Cardiac muscle cell (in vitro differentiated cells and primary cell): Measurements from ENCODE around the gene LYSMD3. TPM values are rescaled to one million over a fixed set of nuclear protein-coding genes. Genes with fewer than 3 reads are reported as not detected.

Experiments used
- DNase-seq, 2 donors: peaks; one replicate each; pipeline versions ENCODE4 v3.0.0 to v3.0.0-alpha.2; 2010 to 2017; ENCODE audit warnings: low read depth in 1 of 2, low spot score in 1 of 2
- H3K27ac ChIP-seq: fragments of 200-600 bp; sonication (generic); 2 replicates; pipeline ENCODE4 v1.5.1; 2016
- H3K27me3 ChIP-seq: fragments of 200-600 bp; sonication (generic); 2 replicates; pipeline ENCODE4 v1.6.0; 2016; ENCODE audit warnings: control low read depth
- H3K36me3 ChIP-seq: fragments of 200-600 bp; sonication (generic); 2 replicates; pipeline ENCODE4 v1.5.1; 2016; ENCODE audit warnings: control low read depth
- H3K4me1 ChIP-seq: fragments of 200-600 bp; sonication (generic); 2 replicates; pipeline ENCODE4 v1.8.1; 2017; ENCODE audit warnings: low read depth, mild to moderate bottlenecking, mixed run types
- H3K4me3 ChIP-seq: fragments of 200-600 bp; sonication (generic); 2 replicates; pipeline ENCODE4 v1.5.1; 2016; ENCODE audit warnings: mild to moderate bottlenecking
- H3K9me3 ChIP-seq: fragments of 200-600 bp; sonication (generic); 2 replicates; pipeline ENCODE4 v1.5.1; 2017; ENCODE audit warnings: low read depth, mild to moderate bottlenecking, control low read depth
- polyA plus RNA-seq: library from polyadenylated mRNA; unstranded; fragments of >200 nt; fragmentation: Nextera tagmentation; extraction: Ambion mirVana; gene quantifications from 2 replicates; pipeline ENCODE4 v1.2.1, GENCODE V29; 2016
- total RNA-seq: library from RNA; depleted of rRNA; stranded (reverse); fragments of >200 nt; gene quantifications from 2 replicates; pipeline ENCODE4 v1.2.3, GENCODE V29; 2016
- TF ChIP-seq, protein P1 (sequence below): IDR thresholded peaks from 2 replicates; pipeline ENCODE4 v1.5.1; 2012; ENCODE audit warnings: low read depth, mild to moderate bottlenecking, low read length

Gene LYSMD3
- total and polyA plus RNA-seq, 2 experiments from 2014 or later = 9.0 to 10.9 TPM

DNA sequence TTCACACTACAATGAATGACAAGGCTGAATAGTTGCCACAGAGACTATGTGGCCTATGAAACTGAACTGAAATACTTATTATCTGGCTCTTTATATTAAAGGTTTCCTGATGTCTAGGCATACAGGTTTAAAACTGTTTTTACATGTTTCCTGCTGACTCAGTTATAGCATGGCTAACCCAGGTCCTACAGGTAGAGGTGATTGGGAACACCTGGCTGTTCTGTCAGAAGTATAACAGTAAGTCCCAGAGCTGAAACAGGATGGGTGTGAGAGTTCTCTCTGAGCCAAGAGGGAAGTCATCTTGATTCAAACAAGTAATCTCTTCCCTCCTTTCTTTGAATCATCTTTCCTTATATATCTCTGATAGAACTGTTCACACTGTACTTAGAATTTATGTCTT lies 24.3 kb upstream of the LYSMD3 start:
- Histone ChIP-seq H3K27me3 (peaks cover 28% of the 10 kb centered on the region), H3K27ac (no peak overlapping the region)
- TF ChIP-seq, protein P1, sequence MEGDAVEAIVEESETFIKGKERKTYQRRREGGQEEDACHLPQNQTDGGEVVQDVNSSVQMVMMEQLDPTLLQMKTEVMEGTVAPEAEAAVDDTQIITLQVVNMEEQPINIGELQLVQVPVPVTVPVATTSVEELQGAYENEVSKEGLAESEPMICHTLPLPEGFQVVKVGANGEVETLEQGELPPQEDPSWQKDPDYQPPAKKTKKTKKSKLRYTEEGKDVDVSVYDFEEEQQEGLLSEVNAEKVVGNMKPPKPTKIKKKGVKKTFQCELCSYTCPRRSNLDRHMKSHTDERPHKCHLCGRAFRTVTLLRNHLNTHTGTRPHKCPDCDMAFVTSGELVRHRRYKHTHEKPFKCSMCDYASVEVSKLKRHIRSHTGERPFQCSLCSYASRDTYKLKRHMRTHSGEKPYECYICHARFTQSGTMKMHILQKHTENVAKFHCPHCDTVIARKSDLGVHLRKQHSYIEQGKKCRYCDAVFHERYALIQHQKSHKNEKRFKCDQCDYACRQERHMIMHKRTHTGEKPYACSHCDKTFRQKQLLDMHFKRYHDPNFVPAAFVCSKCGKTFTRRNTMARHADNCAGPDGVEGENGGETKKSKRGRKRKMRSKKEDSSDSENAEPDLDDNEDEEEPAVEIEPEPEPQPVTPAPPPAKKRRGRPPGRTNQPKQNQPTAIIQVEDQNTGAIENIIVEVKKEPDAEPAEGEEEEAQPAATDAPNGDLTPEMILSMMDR = no peak

DNA sequence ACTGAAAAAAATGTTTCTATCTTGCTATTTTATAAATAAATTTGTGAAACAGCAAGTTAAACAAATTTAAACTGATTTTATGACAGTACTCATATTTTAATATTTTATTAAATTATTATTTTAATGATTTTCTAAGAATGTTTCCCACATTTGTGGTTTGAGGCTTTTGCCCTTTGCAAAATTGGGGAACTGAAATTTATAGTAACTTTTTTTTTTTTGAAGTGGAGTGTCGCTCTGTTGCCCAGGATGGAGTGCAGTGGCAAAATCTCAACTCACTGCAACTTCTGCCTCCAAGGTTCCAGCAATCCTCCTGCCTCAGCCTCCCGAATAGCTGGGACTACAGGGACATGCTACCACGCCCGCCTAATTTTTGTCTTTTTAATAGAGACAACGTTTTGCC lies 22.0 kb upstream of the LYSMD3 start:
- H3K4me3 ChIP-seq = no peak overlapping the region
- H3K36me3 ChIP-seq = no peaks in the 10 kb centered on the region
- TF ChIP-seq, protein P1 = no peak
- DNase-seq = no peak
- no peak overlapping the region for H3K27ac ChIP-seq
- no peaks in the 10 kb centered on the region for H3K4me1 ChIP-seq
- H3K27me3 ChIP-seq = peaks cover 10% of the 10 kb centered on the region
- H3K9me3 ChIP-seq = no peaks in the 10 kb centered on the region

More for the DNA sequence above, 24.3 kb upstream of the LYSMD3 start:
- H3K4me3 ChIP-seq = no peak overlapping the region
- DNase-seq = no peak
- no peaks in the 10 kb centered on the region for H3K36me3 ChIP-seq
- H3K4me1 ChIP-seq = peaks cover 2% of the 10 kb centered on the region
- H3K9me3 ChIP-seq = no peaks in the 10 kb centered on the region

DNA sequence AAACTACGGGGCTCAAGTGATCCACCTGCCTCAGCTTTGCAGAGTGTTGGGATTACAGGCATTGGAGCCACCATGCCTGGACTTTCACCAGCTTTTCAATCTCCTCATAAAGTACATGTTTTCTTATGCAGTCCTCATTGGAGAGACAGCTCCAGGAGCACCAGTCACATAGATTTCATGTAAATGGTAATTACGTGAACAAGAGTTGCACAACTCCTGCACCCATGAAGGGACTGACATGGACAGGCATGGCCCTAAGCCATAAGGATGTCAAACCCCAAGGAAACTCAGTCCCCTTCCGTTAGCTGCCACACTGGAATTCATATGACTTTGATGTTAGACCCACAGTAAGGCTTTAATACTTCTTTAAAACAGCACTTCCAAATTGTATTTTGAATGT lies 21.6 kb upstream of the LYSMD3 start:
- DNase-seq = no peak
- H3K9me3 ChIP-seq = no peaks in the 10 kb centered on the region
- H3K36me3 ChIP-seq = no peaks in the 10 kb centered on the region
- no peak overlapping the region for H3K27ac ChIP-seq
- H3K4me1 ChIP-seq = no peaks in the 10 kb centered on the region
- peaks cover 6% of the 10 kb centered on the region for H3K27me3 ChIP-seq
- no peak overlapping the region for H3K4me3 ChIP-seq
- TF ChIP-seq, protein P1 = no peak

DNA sequence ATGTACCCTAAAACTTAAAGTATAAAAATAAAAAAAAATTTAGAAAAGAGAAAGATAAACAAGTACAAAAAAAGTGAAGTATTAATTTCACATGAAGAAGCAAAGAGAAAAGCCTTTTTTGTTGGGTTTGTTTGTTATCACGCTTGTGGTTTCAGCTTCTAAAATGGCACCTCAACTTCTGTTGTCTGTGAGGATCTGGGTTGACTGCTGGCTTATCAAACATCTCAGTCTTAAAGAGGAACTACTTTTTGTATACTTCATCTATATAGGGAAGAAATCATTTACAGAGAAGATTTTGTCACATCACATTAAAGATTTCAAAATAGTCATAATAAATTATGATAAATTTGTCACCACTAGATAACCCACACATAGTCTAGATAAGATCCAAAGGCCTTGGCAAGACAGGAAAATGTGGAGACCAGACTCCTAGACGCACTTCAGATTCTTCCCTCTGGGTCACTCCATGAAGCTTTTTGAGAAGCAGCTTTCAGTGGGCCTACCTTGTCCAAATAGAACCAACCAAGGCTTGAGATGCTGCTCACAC lies 20.4 kb upstream of the LYSMD3 start:
- Histone ChIP-seq H3K9me3 (no peaks in the 10 kb centered on the region), H3K27me3 (peaks cover 2% of the 10 kb centered on the region), H3K4me3 (no peak overlapping the region), H3K36me3 (no peaks in the 10 kb centered on the region), H3K4me1 (no peaks in the 10 kb centered on the region), H3K27ac (no peak overlapping the region)
- no peak for DNase-seq
- TF ChIP-seq, protein P1 = no peak

DNA sequence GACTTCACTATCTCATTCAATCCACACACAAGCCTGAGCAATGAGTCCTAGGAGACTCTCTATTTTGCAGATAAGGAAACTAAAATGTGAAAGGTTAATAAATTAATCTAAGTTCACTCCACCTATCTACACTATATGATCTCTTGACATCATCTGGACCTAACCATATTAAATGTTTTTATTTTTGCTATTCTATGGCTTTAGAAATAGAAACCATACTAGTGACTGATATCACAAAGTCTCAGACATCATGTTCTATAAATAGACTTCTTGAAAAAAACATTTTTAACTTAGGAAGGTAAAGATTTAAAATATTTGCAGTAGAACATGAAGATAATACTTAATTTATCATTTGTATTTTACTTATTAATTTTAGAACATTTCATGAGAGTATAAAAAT lies 19.8 kb upstream of the LYSMD3 start:
- H3K27ac ChIP-seq = no peak overlapping the region
- no peaks in the 10 kb centered on the region for H3K36me3 ChIP-seq
- H3K9me3 ChIP-seq = no peaks in the 10 kb centered on the region
- no peak for DNase-seq
- H3K4me1 ChIP-seq = no peaks in the 10 kb centered on the region
- H3K27me3 ChIP-seq = no peaks in the 10 kb centered on the region
- no peak overlapping the region for H3K4me3 ChIP-seq
- TF ChIP-seq, protein P1 = no peak
